HG03066 (cell line): Measurements from ENCODE around the gene PSMC3IP.
"Not testable (repeated sequence)": the region's sequence is repeated elsewhere in the genome, so short reads cannot be mapped to it uniquely, and the experiment has no call there.

Experiments used
- ATAC-seq: cut with Tn5 transposase; IDR thresholded peaks from one replicate; pipeline ENCODE4 v1.9.1; 2021; ENCODE audit warnings: low read depth; ENCODE audit not compliant: unreplicated experiment

PSMC3IP gene

GRCh38 chr17:42562388-42563142 is 15.0 kb downstream of the PSMC3IP start:
- no peak for ATAC-seq

GRCh38 chr17:42561897-42562387 is 15.6 kb downstream of the PSMC3IP start, which contains the start of gene COASY:
Gene COASY (plus strand): TSS chr17:42562148. CDS start chr17:42562623, 475 bp downstream.
- ATAC-seq: no peak

- ATAC-seq: no peak
Observed at GRCh38 chr17:42560246-42560645, 17.3 kb downstream of the PSMC3IP start.

GRCh38 chr17:42559075-42559474 is 18.5 kb downstream of the PSMC3IP start:
- ATAC-seq: no peak

- not testable (repeated sequence) for ATAC-seq
Observed at GRCh38 chr17:42555961-42556617, 21.4 kb downstream of the PSMC3IP start.

- ATAC-seq: no peak
Observed at GRCh38 chr17:42555122-42555622, 22.4 kb downstream of the PSMC3IP start.

GRCh38 chr17:42554250-42555121 is 23.0 kb downstream of the PSMC3IP start:
- peak; percentile 60 for ATAC-seq

GRCh38 chr17:42553866-42554249 is 23.7 kb downstream of the PSMC3IP start:
- ATAC-seq: no peak

- no peak for ATAC-seq
Observed at GRCh38 chr17:42553161-42553818, 24.2 kb downstream of the PSMC3IP start.

GRCh38 chr17:42552736-42553135 is 24.8 kb downstream of the PSMC3IP start, which contains the start of gene HSD17B1:
Gene HSD17B1 (plus strand): TSS chr17:42552923. CDS start chr17:42552934, 11 bp downstream.
- ATAC-seq: not testable (repeated sequence)

- ATAC-seq: no peak
Observed at GRCh38 chr17:42548993-42549755, 28.4 kb downstream of the PSMC3IP start.

GRCh38 chr17:42548070-42548837 is 29.3 kb downstream of the PSMC3IP start:
- ATAC-seq: no peak

- no peak for ATAC-seq
Observed at GRCh38 chr17:42547698-42548069, 29.8 kb downstream of the PSMC3IP start.

GRCh38 chr17:42547001-42547461 is 30.5 kb downstream of the PSMC3IP start:
- no peak for ATAC-seq

- ATAC-seq: not testable (repeated sequence)
Observed at GRCh38 chr17:42545755-42546505, 31.6 kb downstream of the PSMC3IP start.

GRCh38 chr17:42544874-42545283 is 32.6 kb downstream of the PSMC3IP start:
- no peak for ATAC-seq

GRCh38 chr17:42543190-42544079 is 34.1 kb downstream of the PSMC3IP start:
- no peak for ATAC-seq
